Measurements from ENCODE around the gene FLRT2. TPM values are rescaled to one million over a fixed set of nuclear protein-coding genes. Genes with fewer than 3 reads are reported as not detected.

FLRT2 gene
- total RNA-seq, 1 donor from 2014 or later, result 37.3 TPM

DNA sequence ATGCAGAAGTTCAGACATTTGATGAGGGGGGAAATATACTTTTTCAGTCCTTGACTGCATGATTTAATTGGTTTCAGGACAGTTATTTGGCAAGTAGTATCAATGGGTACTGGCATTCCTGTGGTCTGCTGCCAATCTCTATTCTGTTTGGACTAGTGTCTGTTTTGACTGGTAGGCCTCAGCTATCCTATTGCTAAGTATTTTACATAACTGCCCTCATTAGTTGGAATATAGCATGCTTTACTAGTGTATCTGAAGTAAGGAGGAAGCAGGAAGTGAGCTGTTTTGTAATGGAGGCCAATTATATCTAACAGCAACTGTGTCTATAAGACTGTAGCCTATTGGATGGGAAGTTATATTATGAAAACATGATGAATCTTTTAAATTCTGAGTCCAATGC is 104.3 kb downstream of the FLRT2 start:
- peak; percentile 36 for DNase-seq (ENCODE audit: low read depth)

DNA sequence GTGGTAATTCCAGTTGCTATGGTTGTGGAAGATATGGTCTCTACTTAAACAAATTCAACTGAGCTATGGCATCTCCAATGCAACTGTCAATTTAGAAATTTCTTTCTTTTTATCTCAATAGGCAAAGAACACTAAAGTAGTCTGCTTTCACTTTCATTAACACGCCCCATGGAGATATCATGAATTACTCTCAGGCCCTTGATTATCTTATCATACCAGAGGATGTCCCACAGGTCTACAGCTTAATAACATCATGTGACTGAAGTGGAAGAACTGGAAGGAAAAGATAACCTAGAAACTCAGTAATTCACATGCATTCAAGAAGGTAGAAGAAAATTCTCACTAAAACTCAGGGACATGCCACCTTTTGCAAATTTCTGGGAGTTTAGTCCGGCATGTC is 114.3 kb downstream of the FLRT2 start:
- no peak for DNase-seq (ENCODE audit: low read depth)

DNA sequence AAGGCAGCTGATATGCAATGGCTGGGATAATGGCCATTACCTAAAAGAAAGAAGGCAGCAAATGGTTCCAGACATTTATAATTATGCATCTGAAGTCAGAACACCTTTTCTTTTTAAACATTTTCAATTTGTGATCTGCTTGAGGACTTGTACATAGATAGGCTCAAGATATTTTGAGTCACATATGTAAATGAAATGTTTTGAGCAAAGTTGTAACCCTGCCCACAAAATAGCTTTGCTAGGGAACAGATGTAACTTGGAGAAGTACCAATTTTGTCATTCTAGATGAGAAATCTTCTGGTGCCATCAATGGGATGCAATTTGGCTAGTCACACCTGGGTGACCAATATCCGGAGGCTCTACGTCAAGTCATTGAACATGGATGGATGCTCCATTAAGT is 123.1 kb downstream of the FLRT2 start:
- DNase-seq (ENCODE audit: low read depth), result no peak

DNA sequence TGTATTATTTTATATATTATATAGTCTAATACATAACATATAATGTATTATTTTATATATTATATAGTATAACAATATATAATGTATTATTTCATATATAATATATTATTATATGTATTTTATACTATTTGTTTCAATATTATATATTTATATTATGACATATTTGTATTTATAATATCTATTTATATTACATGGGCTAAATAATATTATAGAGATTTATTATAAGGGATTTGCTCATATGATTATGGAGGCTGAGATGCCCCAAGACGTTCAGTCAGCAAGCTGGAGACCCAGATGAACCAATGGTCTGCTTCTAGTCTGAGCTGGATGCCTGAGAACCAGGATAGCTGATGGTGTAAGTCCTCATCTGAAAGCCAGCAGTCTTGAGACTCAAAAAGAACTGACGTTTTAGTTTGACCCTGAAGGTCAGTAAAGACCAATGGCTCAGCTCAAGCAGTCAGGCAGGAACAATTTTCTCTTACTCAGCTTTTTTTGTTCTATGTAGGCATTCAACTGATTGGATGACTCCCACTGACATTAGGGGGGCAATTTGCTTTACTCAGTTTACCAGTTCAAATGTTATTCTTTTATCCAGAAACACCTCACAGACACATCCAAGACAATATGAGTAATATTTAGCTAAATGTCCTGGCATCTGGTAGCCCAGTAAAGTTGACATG is 130.4 kb downstream of the FLRT2 start:
- DNase-seq (ENCODE audit: low read depth), result no peak

DNA sequence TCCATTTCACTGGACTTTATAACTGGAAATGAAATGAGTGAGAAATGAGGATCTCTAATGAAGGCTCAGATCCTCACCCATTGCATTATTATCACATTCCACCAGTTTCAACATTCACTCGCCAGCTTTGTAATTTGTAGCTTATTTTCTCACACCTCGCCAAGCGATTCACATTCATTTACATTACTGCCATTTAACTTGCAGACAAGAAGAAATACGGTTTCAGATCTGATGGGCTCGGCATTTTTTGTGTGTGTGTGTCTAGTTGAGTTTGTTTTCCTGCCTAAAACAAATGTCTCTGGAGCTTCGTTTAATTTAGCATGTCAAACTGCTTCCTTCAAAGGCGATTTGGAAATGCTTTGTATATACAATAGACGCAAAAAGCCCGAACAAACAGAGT is 132.2 kb downstream of the FLRT2 start:
- DNase-seq (ENCODE audit: low read depth), result no peak

DNA sequence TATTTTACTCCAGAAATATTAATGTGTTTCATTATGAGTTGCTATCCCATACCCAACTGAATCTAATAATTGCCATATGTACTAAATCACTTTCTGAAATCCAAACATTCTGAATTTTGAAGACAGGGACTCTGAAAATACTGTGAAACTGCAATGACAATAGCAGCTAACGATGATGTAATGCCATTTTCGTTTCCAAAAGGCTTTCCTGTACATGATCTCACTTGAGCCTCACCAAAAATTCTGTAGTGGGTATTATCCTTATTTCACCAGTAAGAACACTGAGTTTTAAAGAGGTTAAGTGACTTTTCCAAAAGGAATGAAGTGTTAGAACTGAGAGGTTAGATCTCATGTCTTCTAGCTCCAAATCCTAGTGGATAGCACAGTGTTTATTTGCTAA is 133.3 kb downstream of the FLRT2 start:
- DNase-seq (ENCODE audit: low read depth), result no peak

DNA sequence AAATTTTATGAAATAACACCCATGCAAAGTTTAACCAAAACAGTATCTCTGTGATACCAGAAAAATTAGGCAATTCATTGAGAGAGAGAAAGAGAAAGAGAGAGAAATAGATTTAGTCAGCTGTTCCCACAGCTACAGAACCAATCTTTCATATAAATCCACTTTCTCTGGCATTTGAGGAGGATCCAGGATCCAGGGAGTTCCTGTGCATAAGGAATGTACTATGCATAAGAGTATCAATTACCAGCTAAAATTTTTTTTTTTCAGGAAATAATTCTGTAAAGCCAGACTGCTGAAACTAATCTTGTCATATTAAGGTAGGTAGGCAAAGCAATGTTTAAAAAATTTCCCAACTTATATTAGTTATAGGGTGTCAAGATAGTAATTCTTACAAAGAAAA is 133.7 kb downstream of the FLRT2 start:
- no peak for DNase-seq (ENCODE audit: low read depth)

DNA sequence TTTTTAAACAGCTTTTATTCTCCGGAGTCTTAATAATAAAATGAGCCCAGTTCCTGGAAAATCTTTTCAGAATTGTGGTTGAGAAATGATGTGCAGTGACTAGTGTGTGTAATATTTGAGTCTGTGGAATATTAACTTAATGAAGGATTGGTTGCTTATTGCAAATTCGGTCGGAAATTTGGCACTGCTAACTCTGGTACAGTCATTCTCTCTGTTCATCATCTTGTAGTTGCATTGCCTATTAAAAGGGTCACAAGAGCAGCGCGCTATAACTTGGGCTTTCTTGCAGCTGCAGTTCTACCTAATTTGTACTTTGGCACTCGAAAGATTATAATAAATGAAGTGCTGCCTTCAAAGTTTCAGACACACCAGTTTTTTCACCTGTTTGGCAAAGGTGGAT is 146.0 kb downstream of the FLRT2 start:
- no peak for DNase-seq (ENCODE audit: low read depth)

DNA sequence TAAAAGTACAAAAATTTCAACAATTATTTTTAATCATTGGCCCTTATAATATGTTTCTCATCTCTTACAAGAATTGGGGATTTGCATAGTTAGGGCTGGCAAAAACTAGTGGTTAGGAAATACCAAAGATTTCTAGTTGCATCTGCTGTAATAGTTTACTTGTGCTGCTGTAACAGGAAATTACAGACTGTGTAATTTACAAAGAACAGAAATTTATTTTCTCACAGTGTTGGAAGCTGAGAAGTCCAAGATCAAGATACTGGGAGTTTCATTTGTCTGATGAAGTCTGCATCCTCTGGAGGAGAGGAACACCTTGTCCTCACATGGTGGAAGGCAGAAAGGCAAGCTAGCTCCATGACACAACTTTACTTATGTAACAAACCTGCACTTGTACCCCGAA is 157.0 kb downstream of the FLRT2 start:
- no peak for DNase-seq (ENCODE audit: low read depth)

DNA sequence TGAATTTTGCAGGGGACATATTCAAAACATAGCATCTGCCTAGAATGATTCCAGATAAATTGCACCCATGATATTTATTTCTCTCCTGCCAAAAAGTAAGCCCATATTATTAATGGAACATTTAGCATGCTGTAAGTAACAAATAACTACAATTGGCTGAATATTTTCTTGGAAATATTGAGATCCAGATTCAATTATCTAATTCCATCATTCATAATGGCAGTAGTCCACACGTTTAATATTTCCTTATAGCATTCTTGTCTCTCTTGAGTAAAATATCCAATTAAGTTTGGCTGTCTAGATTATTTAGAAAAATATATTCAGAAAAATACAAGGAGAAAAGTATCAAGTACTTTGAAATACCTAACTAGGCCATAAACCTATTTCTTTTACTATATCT is 157.5 kb downstream of the FLRT2 start:
- no peak for DNase-seq (ENCODE audit: low read depth)

DNA sequence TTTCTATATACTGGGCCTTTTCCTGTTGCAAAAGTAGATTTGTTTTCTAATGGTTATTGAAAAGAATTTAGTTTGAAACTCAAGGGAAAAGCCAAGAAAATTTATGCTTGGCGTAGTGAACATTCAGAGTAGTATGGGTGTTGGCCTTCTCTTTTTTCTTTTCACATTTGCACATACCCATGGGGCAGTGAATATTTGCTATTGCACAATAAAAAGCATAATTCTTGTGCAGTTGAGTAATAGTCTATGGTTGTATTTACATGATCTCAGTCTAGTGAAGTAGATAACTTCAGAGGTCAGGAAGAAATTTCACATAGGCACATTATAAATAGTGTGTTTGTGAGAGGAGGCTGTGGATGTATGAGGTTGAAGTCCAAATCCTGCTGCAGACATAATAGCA is 158.1 kb downstream of the FLRT2 start:
- DNase-seq (ENCODE audit: low read depth), result no peak

DNA sequence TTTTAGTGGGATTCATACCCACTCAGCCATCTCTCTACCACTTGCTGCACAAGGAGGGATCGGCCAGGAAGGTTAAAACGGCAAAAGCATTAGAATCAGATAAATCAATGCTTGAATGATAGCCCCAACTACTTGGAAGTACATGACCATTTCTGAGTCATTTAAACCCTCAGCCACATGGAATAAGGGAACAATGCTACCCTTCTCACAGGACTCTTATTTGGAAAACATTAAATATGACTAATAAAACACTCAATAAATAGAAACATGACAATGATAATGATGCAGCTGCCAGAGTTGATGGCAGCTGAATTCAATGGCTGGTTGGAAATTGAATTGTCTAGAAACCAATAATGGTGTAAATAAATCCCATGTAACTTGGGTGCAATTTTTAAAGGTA is 165.4 kb downstream of the FLRT2 start:
- peak; percentile 32 for DNase-seq (ENCODE audit: low read depth)

DNA sequence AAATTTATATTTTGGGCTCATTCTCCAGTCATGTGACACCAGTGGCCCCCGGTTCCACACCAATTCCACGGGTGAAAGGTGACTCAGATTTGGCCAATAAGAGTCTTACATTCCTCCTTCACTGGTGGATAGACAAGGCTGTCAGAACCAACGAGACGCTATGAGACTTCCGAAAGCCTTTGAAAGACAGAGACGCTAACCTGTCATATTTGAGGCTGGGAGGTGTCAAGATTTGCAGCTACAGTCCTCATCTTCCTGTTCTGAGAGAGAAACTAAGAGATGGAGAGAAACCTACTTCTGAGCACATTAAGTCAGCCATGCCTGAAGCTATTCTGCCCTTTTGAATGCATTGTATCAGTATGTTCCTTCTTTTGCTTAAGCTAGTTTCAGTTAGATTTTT is 171.2 kb downstream of the FLRT2 start:
- no peak for DNase-seq (ENCODE audit: low read depth)

DNA sequence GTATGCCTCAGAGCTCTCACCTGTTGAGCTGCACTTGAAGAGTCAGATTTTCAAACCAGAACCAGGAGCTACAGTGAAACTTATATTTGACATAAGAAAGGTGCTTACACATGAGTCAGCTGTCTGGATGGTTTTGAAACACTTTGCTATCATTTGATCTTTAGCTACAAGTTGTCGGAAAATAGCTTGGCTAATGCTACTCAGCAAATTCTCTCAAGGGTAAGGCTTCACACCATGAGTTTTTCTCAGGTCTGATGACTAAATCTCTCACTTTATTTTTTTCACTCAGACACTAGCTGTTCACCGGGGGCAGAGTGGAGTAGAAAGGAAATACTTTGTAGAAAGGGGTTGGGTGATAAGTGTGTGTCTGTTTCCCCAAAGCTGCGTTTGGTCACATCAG is 171.8 kb downstream of the FLRT2 start:
- no peak for DNase-seq (ENCODE audit: low read depth)

DNA sequence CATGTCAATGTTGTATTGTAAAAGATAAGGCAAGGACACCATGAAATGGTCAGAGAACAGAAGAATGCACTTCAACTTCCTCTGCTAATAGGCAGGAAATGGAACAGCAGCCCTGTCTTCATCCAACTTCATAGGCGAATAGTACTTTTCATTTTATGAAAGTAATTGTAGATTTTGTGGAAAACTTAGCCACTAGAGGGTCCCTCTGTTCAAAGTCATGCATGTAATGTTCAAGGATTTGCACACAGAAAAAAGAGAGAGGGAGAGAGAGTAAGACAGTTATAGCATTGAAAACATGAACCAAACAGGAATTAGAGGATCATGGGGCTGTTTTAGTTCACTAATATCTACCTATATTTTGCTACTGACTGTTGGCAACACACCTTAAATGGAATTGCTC is 172.2 kb downstream of the FLRT2 start:
- DNase-seq (ENCODE audit: low read depth), result no peak

DNA sequence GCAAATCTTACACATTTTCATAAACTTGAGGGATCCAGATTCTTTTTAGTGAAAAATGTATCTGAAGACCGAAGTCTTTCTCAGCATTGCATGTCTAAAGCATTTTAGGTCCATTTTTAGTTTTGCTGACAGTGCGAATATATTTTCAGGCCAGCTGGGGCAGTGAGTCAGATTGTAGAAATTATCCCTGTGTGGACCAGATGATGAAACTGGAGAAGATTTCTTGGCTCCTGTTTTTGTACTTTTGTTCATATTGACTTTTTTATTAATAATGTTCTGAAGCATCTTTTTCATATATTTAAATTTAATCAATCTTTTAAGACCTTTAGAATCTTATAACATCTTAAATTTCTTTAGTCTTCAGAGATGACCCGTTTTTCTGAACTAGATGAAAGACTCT is 173.1 kb downstream of the FLRT2 start:
- peak; percentile 72 for DNase-seq (ENCODE audit: low read depth)

Measured in myocyte (in vitro differentiated cells).